Hepatic stellate cell (primary cell): ENCODE data around the gene ARFRP1.
A peak's percentile ranks its signal among the peaks of the same experiment; 100 is the strongest.

Source experiments
- DNase-seq: peaks from one replicate; pipeline ENCODE4 v3.0.0; 2011; ENCODE audit warnings: low spot score

Gene ARFRP1

DNA sequence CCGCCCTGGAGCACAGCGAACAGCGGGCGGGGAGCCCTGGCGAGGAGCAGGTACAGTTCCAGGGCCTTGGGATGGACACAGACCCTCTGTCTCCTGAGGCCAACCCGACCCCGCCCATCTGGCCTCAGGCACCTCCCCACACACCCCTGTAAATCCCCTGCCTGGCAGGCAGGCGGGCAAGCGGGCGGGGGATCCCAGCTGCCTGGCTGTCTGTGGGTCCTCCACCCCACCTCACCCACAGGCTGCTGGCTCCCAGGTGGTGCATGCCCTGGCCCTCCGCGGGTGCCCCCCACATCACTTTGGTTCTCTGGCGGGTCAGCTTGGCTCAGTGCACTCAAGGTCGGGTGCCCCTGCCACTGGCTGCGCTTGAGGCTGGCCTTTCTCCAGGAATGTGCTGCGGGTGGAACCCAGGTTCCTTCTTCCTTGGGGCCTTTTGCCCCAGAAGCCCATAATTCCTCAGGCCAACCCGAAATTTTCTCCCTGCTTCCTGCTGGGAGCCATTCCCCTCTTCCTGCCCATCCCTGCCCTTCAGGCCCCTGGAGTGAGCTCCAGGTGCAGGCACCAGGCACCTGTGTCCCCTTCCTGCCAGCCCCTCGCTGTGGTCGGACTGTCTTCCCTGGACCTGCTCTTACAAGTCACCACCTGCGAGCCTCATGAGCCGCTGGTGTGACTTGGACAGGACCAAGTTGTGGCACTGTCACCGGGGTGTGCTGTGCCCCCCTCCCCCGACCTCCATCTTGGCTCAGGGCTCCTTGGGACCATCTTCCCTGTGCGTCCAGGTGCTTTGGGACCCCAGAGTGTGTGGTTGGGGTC lies 16.7 kb downstream of the ARFRP1 start:
- no peak for DNase-seq

DNA sequence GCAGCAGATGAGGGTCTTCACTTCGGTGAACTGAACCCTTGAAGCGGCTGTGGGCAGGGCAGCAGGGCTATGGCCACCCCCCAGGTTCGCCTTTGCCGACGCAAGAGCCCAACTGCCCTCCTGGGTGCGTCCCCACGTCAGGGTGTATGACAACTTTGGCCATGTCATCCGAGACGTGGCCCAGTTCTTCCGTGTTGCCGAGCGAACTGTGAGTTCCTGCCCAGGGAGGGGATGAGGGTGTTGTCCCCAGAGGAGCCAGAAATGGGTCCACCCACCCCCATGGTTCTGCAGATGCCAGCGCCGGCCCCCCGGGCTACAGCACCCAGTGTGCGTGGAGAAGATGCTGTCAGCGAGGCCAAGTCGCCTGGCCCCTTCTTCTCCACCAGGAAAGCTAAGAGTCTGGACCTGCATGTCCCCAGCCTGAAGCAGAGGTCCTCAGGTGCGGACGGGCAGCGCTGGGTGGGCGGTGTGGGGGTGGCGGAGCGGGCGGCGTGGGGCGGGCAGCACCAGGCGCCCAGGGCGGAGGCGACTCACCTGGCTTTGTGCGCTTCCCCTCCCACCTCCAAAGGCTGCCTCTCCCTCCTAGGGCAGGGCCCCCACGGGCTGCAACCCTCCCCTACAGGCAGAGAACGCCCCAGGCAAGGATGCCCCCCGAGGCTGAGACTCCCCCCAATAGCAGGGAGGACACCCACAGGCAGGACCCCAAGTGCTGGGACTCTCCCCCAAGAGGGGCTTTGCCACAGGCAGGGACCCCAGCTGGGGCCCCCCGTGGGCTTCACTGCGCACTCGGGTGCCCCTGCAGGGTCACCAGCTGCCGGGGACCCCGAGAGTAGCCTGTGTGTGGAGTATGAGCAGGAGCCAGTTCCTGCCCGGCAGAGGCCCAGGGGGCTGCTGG lies 17.5 kb downstream of the ARFRP1 start:
- no peak for DNase-seq

DNA sequence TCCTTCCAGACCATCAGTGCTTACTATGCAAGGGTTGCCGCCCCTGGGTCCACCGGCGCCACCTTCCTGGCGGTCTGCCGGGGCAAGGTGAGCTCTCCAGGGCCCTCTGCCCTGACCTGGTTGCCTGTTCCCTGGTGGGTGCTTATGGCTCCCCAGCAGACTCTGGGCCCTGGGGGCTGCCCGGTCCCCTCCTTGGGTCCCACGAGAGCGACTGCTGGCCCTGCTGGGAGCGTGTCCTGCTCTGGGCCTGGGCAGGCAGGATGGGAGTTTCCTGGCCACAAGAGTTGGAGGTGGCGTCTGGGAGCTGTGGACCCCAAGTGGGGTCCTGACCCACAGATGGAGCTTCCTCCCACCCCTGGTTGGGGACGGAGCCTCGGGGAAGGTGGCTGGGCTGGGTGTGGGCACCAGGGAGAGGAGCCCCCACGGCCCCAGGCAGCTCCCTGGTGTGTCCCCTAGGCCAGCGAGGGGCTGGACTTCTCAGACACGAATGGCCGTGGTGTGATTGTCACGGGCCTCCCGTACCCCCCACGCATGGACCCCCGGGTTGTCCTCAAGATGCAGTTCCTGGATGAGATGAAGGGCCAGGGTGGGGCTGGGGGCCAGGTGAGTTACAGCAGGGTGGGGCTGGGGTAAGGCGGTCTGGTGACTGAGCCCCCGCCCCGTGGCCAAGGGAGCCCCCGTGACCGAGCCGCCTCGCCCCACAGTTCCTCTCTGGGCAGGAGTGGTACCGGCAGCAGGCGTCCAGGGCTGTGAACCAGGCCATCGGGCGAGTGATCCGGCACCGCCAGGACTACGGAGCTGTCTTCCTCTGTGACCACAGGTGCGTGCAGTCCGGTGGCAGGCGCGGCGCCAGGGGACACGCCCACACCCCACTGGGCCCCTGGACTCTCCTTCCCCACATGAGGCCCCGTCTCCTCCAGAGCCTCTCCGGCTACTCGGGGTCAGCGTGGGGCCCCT lies 18.5 kb downstream of the ARFRP1 start:
- DNase-seq, result no peak

DNA sequence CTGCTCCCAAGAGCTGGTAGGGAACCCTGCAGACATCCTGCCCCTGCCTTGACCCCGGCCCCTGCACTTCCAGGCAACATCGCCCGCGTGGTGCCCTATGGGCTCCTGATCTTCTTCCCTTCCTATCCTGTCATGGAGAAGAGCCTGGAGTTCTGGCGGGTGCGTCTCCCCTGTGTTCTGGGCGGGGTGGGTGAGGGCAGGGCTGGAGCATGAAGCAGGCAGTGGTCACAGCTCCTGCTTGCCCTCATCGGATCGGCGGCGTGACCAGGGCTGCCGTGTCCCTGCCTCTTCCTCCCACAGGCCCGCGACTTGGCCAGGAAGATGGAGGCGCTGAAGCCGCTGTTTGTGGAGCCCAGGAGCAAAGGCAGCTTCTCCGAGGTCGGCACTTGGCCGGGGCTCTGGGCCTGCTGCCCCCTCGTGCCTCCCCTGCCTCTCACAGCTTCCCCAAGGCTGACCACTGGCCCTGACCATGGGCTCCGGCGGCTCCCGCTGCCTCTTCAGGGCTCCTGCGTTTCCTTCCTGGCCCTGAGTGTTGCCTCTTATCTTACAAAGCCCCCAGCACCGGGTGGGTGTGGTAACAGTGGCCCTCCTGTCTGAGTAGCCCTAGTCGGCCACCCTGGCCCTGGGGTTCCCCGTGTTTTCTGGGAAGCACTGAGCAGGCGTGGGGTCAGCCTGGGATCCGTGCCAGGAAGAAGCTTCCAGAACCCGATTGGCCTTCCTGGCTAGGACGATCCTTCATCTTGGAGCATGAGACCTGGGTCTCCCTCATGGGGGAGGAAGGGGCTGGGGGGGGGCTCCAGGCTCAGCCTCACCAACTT lies 19.3 kb downstream of the ARFRP1 start:
- no peak for DNase-seq

DNA sequence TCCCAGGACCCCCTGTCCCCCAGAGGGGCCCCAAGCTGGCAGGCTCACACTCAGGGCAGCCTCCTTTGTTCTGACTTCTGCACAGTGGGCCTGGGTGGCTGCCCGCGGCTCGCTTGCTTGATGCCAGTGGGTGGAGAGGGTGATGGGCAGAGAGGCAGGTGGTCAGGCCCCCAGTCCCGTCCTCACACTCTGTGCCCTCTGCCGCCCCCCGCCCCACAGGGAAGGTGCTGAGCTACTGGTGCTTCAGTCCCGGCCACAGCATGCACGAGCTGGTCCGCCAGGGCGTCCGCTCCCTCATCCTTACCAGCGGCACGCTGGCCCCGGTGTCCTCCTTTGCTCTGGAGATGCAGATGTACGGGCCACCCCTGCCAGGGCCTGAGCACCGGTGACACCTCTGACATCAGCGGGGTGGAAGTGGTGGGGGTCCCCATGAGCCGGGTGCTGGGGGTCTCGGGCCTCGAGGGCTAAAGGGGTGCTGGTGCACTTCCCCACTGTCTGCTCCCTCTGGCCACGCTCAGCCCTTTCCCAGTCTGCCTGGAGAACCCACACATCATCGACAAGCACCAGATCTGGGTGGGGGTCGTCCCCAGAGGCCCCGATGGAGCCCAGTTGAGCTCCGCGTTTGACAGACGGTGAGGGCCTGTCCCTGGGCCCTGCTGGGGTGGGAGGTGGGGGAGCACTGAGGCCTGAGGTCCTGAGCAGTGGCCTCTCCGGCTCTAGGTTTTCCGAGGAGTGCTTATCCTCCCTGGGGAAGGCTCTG lies 20.2 kb downstream of the ARFRP1 start:
- no peak for DNase-seq

DNA sequence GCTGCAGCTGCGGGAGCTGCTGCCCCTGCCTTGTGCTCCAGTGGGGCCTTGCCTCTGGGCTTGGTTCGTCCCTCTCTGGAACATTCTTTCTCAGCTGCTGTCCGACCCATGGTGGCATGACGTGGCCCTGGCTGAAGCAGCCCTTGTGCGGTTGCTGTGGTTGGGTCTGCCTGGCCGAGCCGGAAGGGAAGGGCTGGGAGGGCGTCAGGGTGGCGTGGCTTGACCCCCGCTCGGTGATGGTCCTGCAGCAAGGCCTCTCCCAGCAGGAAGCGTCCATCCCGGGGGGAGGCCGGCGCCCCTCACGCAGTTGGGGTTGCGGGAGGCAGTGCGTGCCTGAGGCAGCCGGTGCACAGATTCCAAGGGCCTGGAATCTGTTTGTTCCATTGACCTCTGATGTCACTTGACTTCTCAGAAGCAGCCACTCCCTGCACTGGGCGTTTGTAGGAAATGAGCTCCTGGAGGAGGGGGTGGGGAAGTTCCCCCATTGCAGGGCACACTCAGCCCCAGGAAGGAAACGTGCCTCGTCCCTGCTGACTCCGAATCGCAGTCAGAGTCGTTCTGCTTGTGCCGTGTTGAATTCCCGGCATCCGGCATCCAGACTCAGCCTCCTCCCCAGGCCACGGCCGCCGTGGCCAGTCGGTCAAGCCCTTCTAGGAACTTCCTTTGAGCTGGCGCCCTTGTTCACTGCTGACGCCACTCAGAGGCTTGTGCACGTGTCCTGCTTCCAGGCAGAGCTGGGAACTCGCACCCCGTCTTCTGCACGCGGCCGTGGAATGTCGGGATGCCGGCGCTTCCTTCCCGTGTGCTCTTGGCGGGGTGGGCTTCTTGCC lies 21.1 kb downstream of the ARFRP1 start:
- DNase-seq, result peak; percentile 96

DNA sequence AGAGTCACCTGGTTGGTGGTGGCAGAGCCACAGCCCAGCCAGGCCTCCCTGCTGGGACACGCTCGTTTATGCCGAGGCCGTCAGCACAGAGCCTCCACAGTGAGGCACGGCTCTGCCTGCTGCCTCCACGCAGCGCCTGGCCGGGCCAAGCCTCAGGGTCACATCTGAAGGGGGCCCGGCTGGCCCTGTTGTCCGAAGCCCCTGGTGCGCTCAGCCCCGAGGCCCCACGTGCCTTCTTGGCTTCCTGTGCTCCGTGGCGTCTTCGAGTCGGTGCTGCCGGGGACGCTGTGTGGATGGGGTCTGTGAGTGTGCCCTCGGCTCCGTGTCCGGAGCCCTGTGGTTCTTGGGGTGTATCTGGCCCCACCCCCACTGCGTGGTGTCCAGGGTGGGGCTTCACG lies 21.7 kb downstream of the ARFRP1 start:
- DNase-seq, result no peak

DNA sequence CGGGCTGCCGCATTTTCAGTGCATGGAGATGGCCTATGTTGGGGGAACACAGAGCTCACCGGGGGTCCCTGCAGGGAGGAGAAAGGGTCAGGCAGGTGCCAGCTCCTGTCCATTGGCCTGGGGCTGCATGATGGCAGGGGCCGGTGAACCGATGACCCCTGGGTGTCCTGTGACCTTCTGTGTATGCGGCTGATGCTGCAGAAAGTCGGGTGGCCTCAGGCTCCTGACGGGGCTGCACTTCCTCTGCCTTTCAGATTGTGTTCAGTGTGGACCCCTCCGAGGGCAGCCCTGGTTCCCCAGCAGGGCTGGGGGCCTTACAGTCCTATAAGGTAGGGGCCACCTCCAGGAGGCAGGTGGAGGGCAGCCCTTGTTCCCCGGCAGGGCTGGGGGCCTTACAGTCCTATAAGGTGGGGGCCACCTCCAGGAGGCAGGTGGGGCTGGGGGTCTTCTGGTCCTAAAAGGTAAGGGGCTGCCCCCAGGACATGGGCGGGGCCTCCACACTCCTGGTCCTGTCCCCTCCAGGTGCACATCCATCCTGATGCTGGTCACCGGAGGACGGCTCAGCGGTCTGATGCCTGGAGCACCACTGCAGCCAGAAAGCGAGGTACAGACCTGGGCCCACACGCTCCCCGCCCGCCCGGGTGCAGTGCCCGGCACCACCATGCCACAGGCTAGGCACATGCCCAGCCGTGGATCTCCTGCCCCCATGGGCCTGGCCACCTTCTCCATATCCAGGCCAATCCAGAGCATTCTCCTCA lies 22.3 kb downstream of the ARFRP1 start:
- DNase-seq, result no peak

DNA sequence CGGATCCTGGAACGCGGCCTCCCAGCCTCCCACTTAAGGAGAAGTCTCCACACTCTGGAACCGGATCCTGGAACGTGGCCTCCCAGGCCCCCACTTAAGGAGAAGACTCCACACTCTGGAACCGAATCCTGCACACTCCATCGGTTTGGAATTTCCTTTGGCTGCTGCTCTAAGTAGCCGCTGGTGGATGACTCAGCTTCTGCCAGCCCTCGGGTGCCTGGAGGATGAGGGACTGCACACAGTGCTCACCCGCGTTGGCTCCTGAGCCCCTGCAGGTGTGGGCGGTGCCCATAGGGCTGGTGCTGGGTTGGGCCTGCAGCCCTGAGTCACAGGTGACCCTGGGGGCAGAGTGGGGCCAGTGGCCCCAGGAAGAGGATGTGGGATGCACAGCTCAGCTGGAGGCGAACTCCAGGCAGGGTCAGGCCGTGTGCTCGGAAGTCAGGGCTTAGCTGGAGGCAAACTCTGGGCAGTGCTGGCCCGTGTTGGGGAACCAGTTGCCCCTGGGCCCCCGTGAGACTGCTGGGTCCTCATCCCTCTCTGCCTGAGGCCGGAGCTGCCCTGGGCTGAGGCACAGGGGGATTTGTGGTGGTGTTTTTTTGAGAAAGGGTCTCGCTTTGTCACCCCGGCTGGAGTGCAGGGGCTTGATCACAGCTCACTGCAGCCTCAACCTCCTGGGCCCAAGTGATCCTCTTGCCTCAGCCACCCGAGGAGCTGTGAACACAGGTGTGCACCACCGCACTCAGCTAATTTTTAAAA lies 25.2 kb downstream of the ARFRP1 start:
- DNase-seq, result peak; percentile 95

DNA sequence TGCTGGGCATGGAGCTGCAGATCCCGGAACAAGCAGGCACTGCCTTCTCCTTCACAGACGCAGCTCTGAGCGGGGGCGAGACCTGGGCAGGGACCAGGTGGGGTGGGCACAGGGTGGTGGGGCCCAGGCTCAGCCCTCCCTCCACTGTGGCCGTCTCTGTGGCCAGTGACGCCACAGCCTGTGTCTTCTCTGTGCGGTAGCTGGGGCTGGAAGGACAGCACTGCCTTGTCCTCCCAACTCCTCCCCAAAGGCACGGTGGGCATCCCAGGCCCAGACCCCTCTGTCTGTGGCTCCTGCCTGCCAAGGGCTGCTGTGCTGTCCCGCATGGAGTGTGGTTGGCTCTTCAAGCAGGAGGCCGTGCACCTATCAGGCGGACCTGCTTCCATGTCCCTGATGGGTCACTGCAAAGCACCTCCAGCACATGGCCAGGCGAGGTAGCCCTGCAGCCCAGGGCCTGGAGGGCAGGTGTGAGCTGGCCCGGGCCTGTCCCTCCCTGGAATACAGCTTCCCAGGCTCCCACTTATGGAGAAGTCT lies 26.1 kb downstream of the ARFRP1 start:
- DNase-seq, result no peak

DNA sequence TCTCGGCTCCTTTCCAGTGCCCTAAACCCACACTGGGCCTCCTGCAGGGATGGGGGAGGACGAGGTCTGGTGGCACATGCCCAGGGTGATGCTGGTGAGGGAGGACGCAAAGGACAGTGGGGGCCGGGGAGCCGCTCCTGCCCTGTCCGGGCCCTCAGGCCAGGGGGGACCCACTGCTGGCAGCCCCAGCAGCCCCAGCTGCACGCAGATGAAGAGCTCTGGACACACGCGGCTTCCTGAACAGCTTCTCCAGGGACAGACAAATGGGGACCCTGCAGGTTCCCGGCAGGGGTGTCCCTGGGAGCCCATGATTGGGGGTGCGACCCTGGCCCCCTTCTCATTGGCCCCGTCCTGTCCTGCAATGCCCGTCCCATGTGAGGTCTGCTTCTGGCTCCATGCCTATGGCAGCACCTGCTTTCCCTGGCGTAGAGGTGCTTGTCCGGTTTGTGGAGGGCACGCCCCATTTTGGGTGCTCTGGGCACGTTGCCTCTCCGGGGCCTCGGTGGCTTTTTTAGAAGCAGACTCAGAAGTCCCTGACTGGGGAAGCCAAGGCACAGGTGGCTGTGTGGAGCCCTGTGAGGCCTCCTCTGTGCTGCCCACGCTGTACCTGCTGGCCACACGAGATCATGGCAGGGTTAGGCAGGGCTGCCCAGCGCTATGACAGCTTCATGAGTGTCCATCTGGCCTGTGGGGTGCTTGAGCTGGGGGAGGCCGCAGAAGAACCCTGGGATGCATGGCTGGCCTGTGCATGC lies 26.7 kb downstream of the ARFRP1 start:
- DNase-seq, result no peak

DNA sequence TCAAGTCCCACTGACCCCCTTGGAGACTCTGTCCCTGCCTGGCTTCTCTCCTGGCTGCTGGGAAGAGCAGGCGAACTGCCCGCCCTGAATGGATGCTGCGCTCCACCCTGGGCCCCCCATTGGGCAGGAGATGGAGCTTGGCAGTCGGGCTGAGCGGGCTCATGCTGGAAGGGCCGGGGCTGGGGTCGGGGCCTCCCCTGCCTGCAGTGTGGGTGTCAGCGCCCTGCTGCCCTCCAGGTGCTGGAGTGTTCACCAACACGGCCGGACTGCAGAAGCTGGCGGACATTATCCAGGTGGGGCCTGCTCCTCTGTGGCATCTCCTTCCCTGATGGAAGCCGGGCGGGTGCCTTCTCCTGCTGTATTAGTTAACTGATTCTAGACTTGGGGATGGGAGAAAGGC lies 27.3 kb downstream of the ARFRP1 start:
- no peak for DNase-seq

DNA sequence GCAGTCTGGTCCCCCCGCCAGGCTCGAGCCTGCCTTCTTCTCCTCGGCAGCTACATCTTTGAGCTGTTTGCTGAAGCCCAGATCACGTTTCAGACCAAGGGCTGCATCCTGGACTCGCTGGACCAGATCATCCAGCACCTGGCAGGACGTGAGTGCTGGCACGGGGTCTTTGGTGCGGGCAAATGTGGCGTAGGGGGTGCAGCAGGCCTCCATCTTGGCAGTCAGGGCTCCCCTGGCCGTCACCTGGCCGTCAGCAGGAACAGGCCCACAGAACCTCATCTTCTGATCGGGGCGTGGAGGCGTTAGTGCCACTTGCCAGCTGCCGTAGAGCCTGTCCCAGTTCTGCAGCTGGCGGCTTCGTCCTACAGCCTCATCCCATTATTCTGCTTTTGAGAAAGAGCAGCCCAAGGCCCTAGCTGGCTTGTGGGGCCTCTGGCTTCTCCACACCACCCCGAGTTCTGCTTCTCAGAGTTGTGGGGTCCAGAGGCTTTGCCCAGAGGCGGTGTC lies 27.9 kb downstream of the ARFRP1 start:
- DNase-seq, result no peak

DNA sequence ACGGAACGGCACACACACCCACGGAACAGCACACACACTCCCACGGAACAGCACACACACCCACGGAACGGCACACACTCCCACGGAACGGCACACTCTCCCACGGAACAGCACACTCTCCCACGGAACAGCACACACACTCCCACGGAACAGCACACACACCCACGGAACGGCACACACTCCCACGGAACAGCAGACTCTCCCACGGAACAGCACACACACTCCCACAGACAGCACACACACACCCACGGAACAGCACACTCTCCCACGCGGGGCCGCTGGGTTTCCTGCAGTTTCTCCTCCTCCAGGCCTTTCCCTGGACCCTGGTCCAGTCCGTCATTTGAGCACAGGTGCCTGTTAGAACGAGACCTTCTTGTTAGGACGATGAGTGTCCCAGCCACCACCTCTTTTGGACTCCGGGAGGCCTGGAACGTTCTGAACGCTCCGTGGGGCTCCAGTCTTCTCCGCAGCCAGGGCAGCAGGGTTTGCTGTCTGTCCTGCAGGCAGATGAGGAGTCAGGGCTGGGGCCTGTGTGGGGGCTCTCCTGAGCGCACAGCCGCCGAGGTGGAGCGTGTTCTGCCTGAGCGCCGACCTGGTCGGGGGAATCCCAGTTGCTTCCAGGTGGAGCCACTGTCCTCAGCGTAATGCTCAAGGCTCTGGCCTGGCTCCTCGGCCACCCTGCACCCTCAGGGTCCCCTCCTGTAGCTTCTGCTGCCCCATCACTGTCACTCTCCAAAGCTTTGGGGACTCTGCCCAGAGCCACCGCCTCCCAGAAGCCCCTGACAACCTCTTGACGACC lies 28.9 kb downstream of the ARFRP1 start:
- DNase-seq, result no peak

DNA sequence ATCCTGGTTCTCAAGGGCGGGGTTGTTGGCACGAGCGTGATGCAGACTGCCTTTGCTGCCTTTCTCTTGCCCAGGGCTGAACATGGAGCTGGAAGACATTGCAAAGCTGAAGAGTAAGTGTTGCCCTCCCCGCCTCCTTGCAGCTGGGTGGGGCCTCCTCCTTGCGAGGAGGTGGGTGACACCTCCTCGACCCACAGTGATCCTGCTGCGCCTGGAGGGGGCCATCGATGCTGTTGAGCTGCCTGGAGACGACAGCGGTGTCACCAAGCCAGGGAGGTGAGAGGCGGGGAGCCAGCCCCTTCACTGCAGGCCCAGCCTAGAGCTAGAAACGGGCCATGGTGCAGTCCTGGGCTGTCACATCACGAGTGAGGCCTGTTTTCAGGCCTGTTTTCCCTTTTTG lies 29.7 kb downstream of the ARFRP1 start:
- DNase-seq, result no peak
